ENCODE data around the gene SCML1.

SCML1 gene

DNA sequence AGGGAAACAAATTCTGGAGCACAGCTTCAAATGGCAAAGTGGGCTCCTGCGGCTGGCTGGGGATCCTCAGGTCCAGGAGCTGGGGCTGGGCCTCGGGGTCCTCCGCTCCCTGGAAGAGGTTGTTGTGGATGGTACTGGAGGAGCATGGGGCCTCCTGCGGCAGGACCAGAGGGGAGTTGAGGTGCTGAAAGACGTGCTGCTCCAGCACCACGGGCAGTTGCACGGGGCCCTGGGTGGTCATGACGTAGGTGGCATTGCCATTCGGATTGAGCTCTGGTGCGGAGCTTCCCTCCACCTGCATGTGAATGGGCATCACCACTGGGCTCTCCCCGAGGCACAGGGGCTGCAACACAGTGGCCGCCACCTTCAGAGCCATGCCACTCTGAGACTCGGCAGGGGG, 64.1 kb downstream of the SCML1 start:
- DNase-seq = no peak

DNA sequence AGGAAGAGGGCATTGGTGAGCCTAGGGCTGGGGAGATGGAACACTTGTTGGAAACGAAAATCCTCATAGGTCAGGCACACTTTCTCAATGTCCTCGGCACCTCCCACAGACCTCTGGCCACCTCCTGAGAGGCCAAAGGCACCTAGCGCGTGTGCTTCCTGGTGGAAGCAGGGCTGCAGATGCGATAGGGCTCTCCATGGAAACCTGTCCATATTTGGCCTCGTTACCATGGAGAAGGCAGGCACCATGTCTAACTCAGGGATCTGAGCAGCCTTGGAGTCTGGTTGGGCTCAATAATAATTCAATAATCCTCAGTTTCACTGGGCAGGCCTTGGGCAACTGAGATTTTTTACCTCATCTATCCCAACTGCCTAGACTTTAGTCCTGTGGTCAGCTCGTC, 65.5 kb downstream of the SCML1 start:
- no peak for DNase-seq

DNA sequence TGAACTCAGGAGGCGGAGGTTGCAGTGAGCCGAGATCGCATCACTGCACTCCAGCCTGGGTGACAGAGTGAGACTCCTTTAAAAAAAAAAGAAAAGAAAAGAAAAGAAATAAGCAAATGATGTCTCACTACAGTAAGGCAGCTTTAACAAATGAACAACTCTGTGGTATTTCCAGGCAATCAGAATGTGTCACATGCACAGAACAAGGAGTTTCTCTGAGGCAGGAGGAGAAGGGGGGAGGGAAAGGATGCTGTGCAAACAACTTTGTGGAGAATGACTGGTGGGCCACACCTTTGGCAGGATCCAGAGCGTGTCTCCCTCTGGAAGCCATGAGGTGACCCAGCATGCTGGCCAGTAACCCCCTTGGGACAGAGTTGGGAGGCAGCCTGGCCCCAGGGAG, 66.2 kb downstream of the SCML1 start:
- DNase-seq = no peak

Measured in SIG-M5 (cell line).